GM12801 (cell line): Measurements from ENCODE around the gene ELMO3.

Experiments used
- TF ChIP-seq, protein P1 (sequence below): IDR thresholded peaks from one replicate; pipeline ENCODE4 v1.5.1; 2011; ENCODE audit warnings: control low read depth; ENCODE audit not compliant: insufficient read length; ENCODE audit errors: extremely low read depth

The ELMO3 gene

GRCh38 chr16:67226804-67227566 is 28.1 kb downstream of the ELMO3 start, which contains the start of gene TMEM208:
Gene TMEM208 (plus strand): TSS chr16:67227130. CDS start chr16:67227219, 89 bp downstream.
- TF ChIP-seq, protein P1, sequence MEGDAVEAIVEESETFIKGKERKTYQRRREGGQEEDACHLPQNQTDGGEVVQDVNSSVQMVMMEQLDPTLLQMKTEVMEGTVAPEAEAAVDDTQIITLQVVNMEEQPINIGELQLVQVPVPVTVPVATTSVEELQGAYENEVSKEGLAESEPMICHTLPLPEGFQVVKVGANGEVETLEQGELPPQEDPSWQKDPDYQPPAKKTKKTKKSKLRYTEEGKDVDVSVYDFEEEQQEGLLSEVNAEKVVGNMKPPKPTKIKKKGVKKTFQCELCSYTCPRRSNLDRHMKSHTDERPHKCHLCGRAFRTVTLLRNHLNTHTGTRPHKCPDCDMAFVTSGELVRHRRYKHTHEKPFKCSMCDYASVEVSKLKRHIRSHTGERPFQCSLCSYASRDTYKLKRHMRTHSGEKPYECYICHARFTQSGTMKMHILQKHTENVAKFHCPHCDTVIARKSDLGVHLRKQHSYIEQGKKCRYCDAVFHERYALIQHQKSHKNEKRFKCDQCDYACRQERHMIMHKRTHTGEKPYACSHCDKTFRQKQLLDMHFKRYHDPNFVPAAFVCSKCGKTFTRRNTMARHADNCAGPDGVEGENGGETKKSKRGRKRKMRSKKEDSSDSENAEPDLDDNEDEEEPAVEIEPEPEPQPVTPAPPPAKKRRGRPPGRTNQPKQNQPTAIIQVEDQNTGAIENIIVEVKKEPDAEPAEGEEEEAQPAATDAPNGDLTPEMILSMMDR, result no peak

- TF ChIP-seq, protein P1, result no peak
Observed at GRCh38 chr16:67227567-67227921, 28.6 kb downstream of the ELMO3 start.

DNA sequence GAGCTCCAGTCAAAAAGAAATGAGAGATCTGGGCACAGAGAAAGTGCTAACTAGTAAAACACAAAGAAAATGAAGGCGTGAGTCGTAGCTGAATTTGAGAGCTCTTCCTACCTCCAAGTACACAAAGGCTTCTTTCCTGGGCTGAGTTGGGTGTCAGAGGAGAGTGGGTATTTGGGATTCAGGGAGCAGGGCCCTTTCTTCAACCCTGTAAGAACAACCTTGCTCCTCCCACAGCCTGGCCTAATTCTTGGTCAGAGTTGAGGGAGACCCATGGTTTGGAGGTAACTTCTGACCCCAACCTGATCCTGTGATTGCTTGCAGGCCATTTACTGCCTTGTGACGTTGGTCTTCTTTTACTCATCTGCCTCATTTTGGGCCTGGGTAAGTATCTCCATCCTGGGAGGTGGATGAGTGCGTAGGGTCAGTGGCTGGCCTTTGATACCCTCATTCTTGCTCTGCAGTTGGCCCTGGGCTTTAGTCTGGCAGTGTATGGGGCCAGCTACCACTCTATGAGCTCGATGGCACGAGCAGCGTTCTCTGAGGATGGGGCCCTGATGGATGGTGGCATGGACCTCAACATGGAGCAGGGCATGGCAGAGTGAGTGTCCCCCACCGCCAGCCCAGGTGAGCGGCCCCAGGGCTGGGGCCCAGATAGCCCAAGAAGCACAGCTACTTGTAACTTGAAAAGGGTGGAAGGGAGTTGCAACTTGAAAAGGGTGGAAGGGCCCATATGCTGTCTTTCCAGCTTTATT is 29.3 kb downstream of the ELMO3 start:
- TF ChIP-seq, protein P1, result no peak

DNA sequence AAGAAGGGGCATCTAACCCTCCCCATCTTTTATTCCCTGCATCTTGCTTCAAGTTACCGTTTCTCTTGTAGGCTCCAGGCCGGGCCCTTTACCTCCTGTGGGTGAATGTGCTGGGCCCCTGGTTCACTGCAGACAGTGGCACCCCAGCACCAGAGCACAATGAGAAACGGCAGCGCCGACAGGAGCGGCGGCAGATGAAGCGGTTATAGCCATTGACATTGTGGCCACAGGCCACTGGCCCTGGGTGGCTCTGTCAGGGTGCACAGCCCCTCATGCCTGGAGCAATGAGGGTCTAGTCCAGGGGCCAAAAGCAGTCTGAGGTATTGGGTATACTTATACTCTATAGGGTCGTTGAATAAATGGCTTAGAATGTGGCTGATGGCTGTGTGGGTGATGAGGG is 30.0 kb downstream of the ELMO3 start:
- TF ChIP-seq, protein P1, result no peak

GRCh38 chr16:67229906-67230808 is 31.2 kb downstream of the ELMO3 start:
- TF ChIP-seq, protein P1, result no peak

- TF ChIP-seq, protein P1, result no peak
Observed at GRCh38 chr16:67230809-67231660, 32.1 kb downstream of the ELMO3 start.
